ENCODE results near the gene MTERF1. TPM values are rescaled to one million over a fixed set of nuclear protein-coding genes. Genes with fewer than 3 reads are reported as not detected.

Gene MTERF1
- polyA plus RNA-seq, 1 donor (not counting 4 experiments of a cell fraction or from before 2014, with no cell fraction given): 18.9 TPM

DNA sequence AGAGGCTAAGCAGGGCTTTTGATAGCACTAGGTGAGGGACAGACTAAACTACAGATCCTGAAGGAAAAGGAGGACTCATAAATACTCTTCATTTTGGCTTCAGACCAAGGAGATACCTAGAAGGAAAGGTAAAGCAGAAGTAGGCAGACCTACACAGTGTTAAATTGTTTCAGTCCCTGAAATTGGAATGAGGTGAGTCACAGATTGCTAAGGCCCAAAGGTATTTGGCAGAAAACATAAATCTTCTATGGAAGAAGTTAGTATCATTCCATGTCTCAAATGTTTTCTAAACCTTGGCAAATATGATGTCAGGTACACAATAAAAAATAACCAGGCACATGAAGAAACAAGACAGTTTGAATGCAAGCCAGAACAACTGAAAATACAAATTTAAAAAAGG, 30.0 kb downstream of the MTERF1 start:
- no peak for TF ChIP-seq EZH2 (IDR thresholded peaks at IDR 0.05; ENCODE audit: low read length)
- TF ChIP-seq, protein P1, sequence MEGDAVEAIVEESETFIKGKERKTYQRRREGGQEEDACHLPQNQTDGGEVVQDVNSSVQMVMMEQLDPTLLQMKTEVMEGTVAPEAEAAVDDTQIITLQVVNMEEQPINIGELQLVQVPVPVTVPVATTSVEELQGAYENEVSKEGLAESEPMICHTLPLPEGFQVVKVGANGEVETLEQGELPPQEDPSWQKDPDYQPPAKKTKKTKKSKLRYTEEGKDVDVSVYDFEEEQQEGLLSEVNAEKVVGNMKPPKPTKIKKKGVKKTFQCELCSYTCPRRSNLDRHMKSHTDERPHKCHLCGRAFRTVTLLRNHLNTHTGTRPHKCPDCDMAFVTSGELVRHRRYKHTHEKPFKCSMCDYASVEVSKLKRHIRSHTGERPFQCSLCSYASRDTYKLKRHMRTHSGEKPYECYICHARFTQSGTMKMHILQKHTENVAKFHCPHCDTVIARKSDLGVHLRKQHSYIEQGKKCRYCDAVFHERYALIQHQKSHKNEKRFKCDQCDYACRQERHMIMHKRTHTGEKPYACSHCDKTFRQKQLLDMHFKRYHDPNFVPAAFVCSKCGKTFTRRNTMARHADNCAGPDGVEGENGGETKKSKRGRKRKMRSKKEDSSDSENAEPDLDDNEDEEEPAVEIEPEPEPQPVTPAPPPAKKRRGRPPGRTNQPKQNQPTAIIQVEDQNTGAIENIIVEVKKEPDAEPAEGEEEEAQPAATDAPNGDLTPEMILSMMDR (optimal IDR thresholded peaks at IDR 0.05 in 1 of 3, IDR thresholded peaks at IDR 0.05 in 1 of 3, conservative IDR thresholded peaks at IDR 0.05 in 1 of 3; ENCODE audit: extremely low read depth in 1 of 3, insufficient read depth in 2 of 3, low read length in 3 of 3): no peak
- Histone ChIP-seq H2AFZ (ENCODE audit: control insufficient read depth, low read length) (no peak overlapping the region), H3K9me1 (ENCODE audit: control insufficient read depth, extremely low read depth, insufficient read depth, low read length) (no peaks in the 10 kb centered on the region), H4K20me1 (ENCODE audit: control insufficient read depth, extremely low read depth, insufficient read depth, low read length) (no peaks in the 10 kb centered on the region), H3K4me1 (ENCODE audit: control insufficient read depth, extremely low read depth, insufficient read depth, low read length) (peaks cover 42% of the 10 kb centered on the region), H3K79me2 (ENCODE audit: control insufficient read depth, insufficient read depth, low read length) (no peaks in the 10 kb centered on the region), H3K4me3 (ENCODE audit: control insufficient read depth in 2 of 3, extremely low read depth in 1 of 3, insufficient read depth in 2 of 3, low read depth in 1 of 3, low read length in 3 of 3) (no peak overlapping the region), H3K27ac (ENCODE audit: control insufficient read depth, insufficient read depth, low read length) (no peak overlapping the region), H3K4me2 (ENCODE audit: control insufficient read depth, extremely low read depth, insufficient read depth, low read depth, low read length) (peak overlapping the region; percentile 67), H3K27me3 (ENCODE audit: control insufficient read depth, extremely low read depth, insufficient read depth, low read length) (no peaks in the 10 kb centered on the region), H3K36me3 (ENCODE audit: control insufficient read depth in 2 of 2, extremely low read depth in 1 of 2, insufficient read depth in 2 of 2, low read length in 2 of 2) (no peaks in the 10 kb centered on the region), H3K9me3 (ENCODE audit: control insufficient read depth, low read depth, low read length) (no peaks in the 10 kb centered on the region), H3K9ac (ENCODE audit: control insufficient read depth, extremely low read depth, insufficient read depth, low read length) (no peak overlapping the region)
- FAIRE-seq: peak; percentile 90
- peak; percentile 60 for DNase-seq (ENCODE audit: low read depth, low spot score)
- dilution Hi-C loops (cut with MboI; ENCODE audit: extremely low pct_ligation_motif_present, low sequenced_read_pairs): no loop called here

DNA sequence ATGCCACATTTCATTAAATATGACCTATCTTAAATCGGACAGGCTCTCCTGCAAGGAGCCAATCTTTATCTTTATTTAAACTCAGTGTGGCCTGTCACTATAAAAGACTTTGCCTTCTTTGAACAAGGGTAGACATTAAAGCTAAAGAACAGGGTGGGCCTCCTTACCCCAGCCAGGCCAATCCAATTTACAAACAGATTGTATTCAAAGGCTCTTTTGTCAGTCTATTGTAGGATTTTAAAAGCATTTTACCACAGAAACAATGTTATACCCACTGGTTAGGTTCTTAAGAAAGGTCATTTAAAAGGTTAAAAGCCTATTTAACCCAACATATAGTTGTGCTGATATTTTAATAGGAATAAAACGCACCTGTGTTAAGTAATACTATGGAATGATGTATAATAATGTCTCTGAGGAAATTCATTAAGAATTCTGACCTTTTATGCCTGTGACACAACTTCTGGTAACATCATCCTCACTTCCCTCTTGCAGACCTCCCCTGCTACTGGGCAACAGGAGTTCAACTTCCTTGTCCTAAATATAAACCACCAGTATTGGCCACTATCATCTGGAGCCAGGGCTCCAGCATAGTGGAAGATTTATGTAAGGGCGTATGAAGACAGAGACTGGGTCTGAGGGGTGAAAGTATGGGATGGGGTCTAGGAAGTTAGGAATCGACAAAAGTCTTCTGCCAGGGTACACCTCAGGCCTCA, 32.5 kb downstream of the MTERF1 start:
- Histone ChIP-seq H3K4me1 (ENCODE audit: control insufficient read depth, extremely low read depth, insufficient read depth, low read length) (peaks cover 42% of the 10 kb centered on the region), H3K9me1 (ENCODE audit: control insufficient read depth, extremely low read depth, insufficient read depth, low read length) (no peaks in the 10 kb centered on the region), H3K79me2 (ENCODE audit: control insufficient read depth, insufficient read depth, low read length) (no peaks in the 10 kb centered on the region), H3K36me3 (ENCODE audit: control insufficient read depth in 2 of 2, extremely low read depth in 1 of 2, insufficient read depth in 2 of 2, low read length in 2 of 2) (no peaks in the 10 kb centered on the region), H3K4me3 (ENCODE audit: control insufficient read depth in 2 of 3, extremely low read depth in 1 of 3, insufficient read depth in 2 of 3, low read depth in 1 of 3, low read length in 3 of 3) (no peak overlapping the region), H3K27ac (ENCODE audit: control insufficient read depth, insufficient read depth, low read length) (no peak overlapping the region), H4K20me1 (ENCODE audit: control insufficient read depth, extremely low read depth, insufficient read depth, low read length) (no peaks in the 10 kb centered on the region), H3K27me3 (ENCODE audit: control insufficient read depth, extremely low read depth, insufficient read depth, low read length) (no peaks in the 10 kb centered on the region), H3K9me3 (ENCODE audit: control insufficient read depth, low read depth, low read length) (no peaks in the 10 kb centered on the region), H3K9ac (ENCODE audit: control insufficient read depth, extremely low read depth, insufficient read depth, low read length) (no peak overlapping the region), H3K4me2 (ENCODE audit: control insufficient read depth, extremely low read depth, insufficient read depth, low read depth, low read length) (no peak overlapping the region), H2AFZ (ENCODE audit: control insufficient read depth, low read length) (no peak overlapping the region)
- dilution Hi-C loops (cut with MboI; ENCODE audit: extremely low pct_ligation_motif_present, low sequenced_read_pairs): no loop called here
- TF ChIP-seq, protein P1 (optimal IDR thresholded peaks at IDR 0.05 in 1 of 3, IDR thresholded peaks at IDR 0.05 in 1 of 3, conservative IDR thresholded peaks at IDR 0.05 in 1 of 3; ENCODE audit: extremely low read depth in 1 of 3, insufficient read depth in 2 of 3, low read length in 3 of 3): no peak
- no peak for TF ChIP-seq EZH2 (IDR thresholded peaks at IDR 0.05; ENCODE audit: low read length)
- DNase-seq (ENCODE audit: low read depth, low spot score): no peak
- FAIRE-seq: no peak
